Right cardiac atrium (tissue), 5 donors: ENCODE data around the gene SMIM13. TPM values are rescaled to one million over a fixed set of nuclear protein-coding genes. Genes with fewer than 3 reads are reported as not detected.

Source experiments
- ATAC-seq, 2 donors: fragments of 200-7000 bp; cut with Tn5 transposase; one replicate each; pipeline versions ENCODE4 v1.8.0 to v1.9.1; 2020; ENCODE audit warnings: moderate library complexity in 2 of 2, mild to moderate bottlenecking in 1 of 2
- DNase-seq, 3 donors: peaks; one replicate each; pipeline ENCODE4 v3.0.0-alpha.2; 2020
- H3K27ac ChIP-seq: one replicate; pipeline ENCODE4 v1.5.1; 2013; ENCODE audit warnings: mild to moderate bottlenecking, low read length, control low read depth, moderate library complexity
- H3K27me3 ChIP-seq: one replicate; pipeline ENCODE4 v1.6.1; 2013; ENCODE audit not compliant: control insufficient read depth, insufficient read depth
- H3K4me1 ChIP-seq: one replicate; pipeline ENCODE4 v1.6.1; 2013; ENCODE audit warnings: low read length; ENCODE audit not compliant: control insufficient read depth, insufficient read depth
- H3K4me3 ChIP-seq: one replicate; pipeline ENCODE4 v1.5.1; 2013; ENCODE audit warnings: low read length, control low read depth
- H3K9me3 ChIP-seq: one replicate; pipeline ENCODE4 v1.6.1; 2013; ENCODE audit warnings: low read length; ENCODE audit not compliant: control insufficient read depth
- WGBS: extraction: QIAGEN DNeasy Blood & Tissue Kit; methylation state at CpG from one replicate; pipeline ENCODE4 v1.1.7; 2013; 5-methylcytosine and 5-hydroxymethylcytosine counted together
- intact Hi-C, 4 donors: fragments of 100-400 bp; cut with DNase I; formaldehyde crosslinking; loops; one replicate each; pipeline versions ENCODE4 v1.11.0 to v1.14.0; 2022 to 2023
- polyA plus RNA-seq: library from polyadenylated mRNA; stranded (reverse); fragments of 200-250 nt; gene quantifications from one replicate; pipeline ENCODE4 v1.2.3, GENCODE V29; 2013
- total RNA-seq, 4 donors: library from RNA; stranded (reverse); fragmentation: NEBNext Ultra II Directional; extraction: Animal tissue kit (Norgen Biotek cat#: 25700); gene quantifications; one replicate each; pipeline ENCODE4 v1.2.1, GENCODE V29; 2021
- donor health status: healthy with polysubstance abuse.
- donor health status: DM: no; HTN: yes; CAD: no.
- donor health status: DM: no; HTN: no; CAD: no.
- donor health status: DM: no; HTN: yes; CAD: no; lungs with severe emphysema.
- donor health status: DM: yes; HTN: yes; CAD: no.

SMIM13 gene
- total and polyA plus RNA-seq, 5 donors: 8.1 to 14.5 (median 12.6) TPM

DNA sequence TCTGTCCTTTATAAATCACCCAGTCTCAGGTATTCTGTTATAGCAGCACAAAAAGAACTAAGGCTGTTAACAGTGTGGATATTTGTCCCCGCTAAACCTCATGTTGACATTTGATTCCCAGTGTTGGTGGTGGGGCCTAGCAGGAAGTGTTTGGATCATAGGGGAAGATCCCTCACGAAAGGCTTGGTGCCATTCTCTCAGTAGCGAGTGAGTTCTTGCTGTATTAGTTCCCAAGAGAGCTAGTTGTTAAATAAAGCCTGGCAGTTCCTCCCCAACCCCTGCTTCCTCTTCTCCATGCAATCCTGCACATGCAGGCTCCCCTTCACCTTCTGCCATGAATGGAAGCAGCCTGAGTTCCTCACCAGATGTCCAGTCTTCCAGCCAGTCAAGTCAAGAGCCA, 47.7 kb downstream of the SMIM13 start:
- intact Hi-C loops: loop anchor here in 1 of 4 donors (5.0 kb wide), 1 partner anchor 356 kb away; no protein-coding TSS in a partner anchor
- ATAC-seq: no peak

DNA sequence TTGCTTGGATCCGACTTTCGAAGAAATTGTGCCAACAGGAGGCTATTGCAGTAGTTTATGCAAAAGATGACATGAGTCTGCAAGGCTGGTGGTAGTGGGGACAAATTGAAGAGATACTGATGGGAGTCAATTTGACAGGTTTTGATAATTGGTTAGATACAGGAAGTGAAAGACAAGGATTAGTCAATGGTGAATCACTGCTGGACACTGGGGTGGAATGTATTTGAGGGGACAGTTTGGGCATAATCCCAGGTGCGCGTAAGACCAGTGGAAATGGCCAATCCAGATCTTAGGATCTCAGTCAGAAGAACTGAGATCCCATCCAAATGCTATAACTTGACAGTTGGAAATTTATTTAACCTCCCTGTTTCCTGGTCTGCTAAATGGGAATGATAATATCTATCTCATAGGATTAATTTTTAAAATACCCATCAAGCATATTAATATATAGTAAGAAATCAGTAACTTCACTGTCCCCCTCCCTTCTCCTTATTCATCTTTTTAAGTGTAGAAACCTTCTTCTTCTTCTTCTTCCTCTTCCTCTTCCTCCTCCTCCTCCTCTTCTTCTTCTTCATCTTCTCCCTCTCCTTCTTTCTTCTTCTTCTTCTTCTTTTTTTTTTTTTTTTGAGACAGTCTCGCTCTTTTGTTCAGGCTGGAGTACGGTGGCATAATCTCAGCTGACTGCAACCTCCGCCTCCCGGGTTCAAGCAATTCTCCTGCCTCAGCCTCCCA, 48.8 kb downstream of the SMIM13 start:
- intact Hi-C loops: loop anchor here in 1 of 4 donors (5.0 kb wide), 1 partner anchor 355 kb away; no protein-coding TSS in a partner anchor
- 97% methylated on average over 8 of the region's 8 CpGs for WGBS

More for the DNA sequence above, 47.7 kb downstream of the SMIM13 start:
- no peaks in the 10 kb centered on the region for H3K9me3 ChIP-seq
- H3K27me3 ChIP-seq: no peaks in the 10 kb centered on the region
- H3K4me1 ChIP-seq: no peaks in the 10 kb centered on the region
- DNase-seq: no peak
- H3K4me3 ChIP-seq: no peak overlapping the region
- no peak overlapping the region for H3K27ac ChIP-seq
- WGBS: 72% methylated on average over 3 of the region's 3 CpGs

DNA sequence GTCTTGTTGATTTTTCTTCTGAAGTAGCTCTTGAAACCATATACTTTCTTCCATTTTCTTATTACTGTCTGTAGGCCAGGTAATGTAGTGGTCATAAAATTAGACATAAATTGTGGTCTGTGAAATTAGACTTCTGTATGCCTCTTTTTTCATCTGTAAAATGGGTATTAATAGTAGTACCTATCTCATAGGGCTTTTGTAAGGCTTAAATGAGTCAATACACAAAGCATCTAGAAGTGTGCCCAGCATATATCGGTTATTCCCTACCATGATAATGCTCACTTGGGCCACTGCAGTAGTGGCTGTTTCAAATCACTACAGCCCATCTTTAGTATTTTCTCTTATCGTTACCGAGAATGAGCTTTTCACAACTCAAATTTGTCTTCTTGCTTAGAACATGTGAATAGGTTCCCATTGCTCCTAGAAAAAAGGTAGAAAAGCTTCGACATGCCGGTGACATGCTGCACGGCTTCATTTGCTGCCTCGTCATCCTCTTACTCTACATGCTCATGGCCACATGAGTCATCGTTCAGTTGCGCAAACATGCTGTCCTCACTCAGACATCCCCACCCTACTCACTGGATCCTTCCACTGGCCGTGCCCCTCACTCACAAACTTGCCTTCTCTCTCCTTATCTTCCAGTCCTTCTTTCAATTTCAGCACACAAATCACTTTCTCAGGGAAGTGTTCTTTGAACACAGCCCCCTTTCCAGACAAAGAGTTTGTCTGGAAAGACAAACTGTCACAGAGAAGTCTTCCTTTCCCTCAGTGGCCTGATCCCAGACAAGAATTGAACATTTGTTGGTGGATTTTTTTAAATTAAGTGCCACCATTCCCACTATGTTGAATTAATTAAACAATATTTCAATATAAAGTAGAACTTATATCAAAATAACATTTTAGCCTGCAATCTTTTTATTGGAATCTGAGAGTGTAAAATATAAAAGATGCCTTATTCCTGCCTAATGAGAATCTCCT, 50.0 kb downstream of the SMIM13 start:
- peak; percentile 78 to 84 for ATAC-seq
- DNase-seq: peak; percentile 73 to 85 (median 81)
- intact Hi-C loops: loop anchor here (2.0 to 5.0 kb wide), 2 partner anchors 353 to 354 kb away; no protein-coding TSS in a partner anchor
- Histone ChIP-seq H3K4me1 (no peaks in the 10 kb centered on the region), H3K9me3 (no peaks in the 10 kb centered on the region), H3K27ac (no peak overlapping the region), H3K27me3 (no peaks in the 10 kb centered on the region), H3K4me3 (no peak overlapping the region)
- 79% methylated on average over 10 of the region's 10 CpGs for WGBS

More for the DNA sequence above, 48.8 kb downstream of the SMIM13 start:
- no peak for DNase-seq
- Histone ChIP-seq H3K27ac (no peak overlapping the region), H3K4me3 (no peak overlapping the region), H3K27me3 (no peaks in the 10 kb centered on the region), H3K4me1 (no peaks in the 10 kb centered on the region), H3K9me3 (no peaks in the 10 kb centered on the region)
- no peak for ATAC-seq

DNA sequence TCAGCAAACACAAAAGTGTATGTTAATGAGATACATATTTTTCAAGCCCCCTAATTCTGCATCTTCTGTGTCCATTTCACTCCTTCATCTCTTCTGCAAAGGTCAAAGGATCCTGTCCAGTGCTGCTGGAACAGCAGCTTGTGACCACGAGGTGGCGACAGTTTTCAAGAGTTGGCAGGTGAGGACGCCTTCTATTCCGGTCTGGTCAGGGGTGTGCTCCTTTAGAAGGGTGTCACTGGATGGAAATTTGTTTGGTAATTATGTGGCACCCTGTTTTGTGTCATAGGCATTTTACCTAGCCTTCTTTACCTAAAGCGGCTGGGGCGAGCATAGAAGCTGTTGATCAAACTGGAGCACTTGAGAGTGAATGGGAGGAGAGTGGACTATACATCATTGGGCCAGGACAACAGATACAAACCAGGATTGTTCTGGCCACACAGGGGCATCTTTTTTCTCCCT, 50.8 kb downstream of the SMIM13 start:
- H3K27ac ChIP-seq: no peak overlapping the region
- intact Hi-C loops: loop anchor here (2.0 to 5.0 kb wide), 2 partner anchors 352 to 353 kb away; no protein-coding TSS in a partner anchor
- DNase-seq (peak; percentile 76 to 92 (median 87)), ATAC-seq (peak; percentile 91 to 92)
- H3K9me3 ChIP-seq: no peaks in the 10 kb centered on the region
- no peak overlapping the region for H3K4me3 ChIP-seq
- WGBS: 20% methylated on average over 6 of the region's 6 CpGs
- no peaks in the 10 kb centered on the region for H3K27me3 ChIP-seq
- no peaks in the 10 kb centered on the region for H3K4me1 ChIP-seq

DNA sequence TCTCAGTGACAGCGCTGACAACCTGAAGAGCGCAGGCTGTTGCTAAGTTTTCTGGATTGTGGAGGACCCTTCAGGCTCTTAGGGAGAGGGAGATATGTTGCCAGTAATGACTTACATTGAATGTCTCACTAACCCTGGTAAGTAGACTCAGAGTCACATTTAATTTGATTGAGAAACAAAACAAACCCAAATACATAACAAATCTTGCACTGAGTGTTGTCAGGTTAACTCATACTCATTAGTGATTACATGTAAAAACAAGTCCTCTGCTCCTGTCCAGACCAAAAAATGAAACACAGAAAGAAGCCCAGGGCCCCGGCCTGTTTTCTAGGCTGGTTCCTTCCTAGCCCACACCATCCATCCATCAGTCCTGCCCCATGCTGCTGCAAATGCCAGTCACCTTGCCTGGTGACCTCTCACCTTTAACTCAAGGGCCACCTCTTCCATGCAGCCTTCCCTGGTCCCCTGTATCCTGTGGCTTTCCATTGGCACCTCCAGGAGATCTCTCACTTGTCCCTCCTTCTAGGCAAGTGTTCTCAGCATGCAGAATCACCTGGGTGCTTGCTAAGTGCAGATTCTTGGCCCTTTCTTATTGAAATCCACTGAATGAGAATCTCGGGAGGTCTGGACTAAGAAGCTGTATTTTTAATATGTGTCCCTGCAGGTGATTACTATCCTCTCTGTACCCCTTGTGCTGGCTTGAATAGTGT, 52.6 kb downstream of the SMIM13 start:
- Histone ChIP-seq H3K9me3 (no peaks in the 10 kb centered on the region), H3K27me3 (no peaks in the 10 kb centered on the region), H3K4me3 (no peak overlapping the region), H3K4me1 (no peaks in the 10 kb centered on the region), H3K27ac (no peak overlapping the region)
- WGBS: 95% methylated on average over 4 of the region's 4 CpGs
- intact Hi-C loops: no loop called here
- DNase-seq (no peak), ATAC-seq (no peak)

DNA sequence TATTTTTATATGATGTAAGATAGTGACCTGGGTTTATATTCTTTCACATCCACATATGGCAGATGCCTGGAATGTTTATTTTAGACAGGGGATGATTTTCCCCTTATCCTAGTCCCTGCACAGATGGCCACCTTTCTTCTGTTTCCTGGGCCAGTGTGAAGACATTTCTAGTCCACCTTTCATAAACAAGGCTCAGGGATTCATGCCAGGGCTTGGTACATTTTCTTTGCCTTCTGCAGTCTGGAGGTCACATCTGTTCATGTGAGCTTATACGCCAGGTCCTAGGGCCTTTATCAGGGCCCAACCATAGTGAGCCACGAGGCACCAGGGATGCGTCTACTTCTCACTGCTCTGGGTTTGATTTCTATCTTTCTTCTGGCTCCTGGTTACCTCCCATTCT, 55.9 kb downstream of the SMIM13 start:
- intact Hi-C loops: no loop called here
- WGBS: 97% methylated on average over 3 of the region's 3 CpGs
- no peaks in the 10 kb centered on the region for H3K27me3 ChIP-seq
- DNase-seq (no peak), ATAC-seq (no peak)
- no peak overlapping the region for H3K4me3 ChIP-seq
- H3K27ac ChIP-seq: no peak overlapping the region
- H3K9me3 ChIP-seq: no peaks in the 10 kb centered on the region
- H3K4me1 ChIP-seq: no peaks in the 10 kb centered on the region

DNA sequence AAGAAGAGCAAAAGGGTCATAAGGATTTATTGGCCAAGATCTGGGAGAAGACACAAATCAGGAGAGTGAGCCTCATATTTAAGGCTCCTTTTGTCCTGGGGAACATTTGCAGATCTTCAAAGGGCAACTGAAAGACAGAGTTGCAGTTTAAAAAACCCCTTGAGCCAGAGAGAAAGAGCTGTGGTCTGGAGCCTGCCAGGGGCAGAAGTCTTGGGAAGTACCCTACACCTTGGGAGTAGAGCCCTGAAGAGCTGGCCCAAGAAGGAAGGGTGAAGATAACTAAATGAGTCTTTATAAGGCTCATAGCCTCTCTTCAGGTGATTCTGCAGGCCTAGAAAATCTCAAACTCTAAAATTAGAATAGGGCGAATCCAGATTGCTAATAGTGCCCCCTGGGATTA, 57.9 kb downstream of the SMIM13 start:
- Histone ChIP-seq H3K27ac (no peak overlapping the region), H3K27me3 (no peaks in the 10 kb centered on the region), H3K4me3 (no peak overlapping the region), H3K4me1 (no peaks in the 10 kb centered on the region), H3K9me3 (no peaks in the 10 kb centered on the region)
- DNase-seq (no peak), ATAC-seq (no peak)
- intact Hi-C loops: no loop called here
- 95% methylated on average over 1 of the region's 1 CpG for WGBS

DNA sequence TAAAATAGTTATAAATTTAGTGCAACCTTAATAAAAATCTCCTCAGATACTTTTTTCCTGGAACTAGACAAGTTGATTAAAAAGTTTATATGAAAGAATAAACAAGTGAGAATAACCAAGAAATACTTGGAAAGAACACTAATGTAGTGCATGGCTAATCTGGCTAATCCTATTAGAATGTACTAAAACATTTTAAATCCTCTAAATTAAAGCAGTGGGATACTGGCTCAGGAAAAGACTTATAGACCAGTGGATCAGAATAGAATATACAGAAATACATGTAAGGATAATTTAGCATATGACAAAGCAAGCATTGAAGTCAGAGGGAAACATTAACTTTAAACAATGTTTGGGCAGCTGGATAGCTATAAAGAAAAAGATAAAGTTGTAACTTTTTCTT, 58.9 kb downstream of the SMIM13 start:
- Histone ChIP-seq H3K27ac (no peak overlapping the region), H3K27me3 (no peaks in the 10 kb centered on the region), H3K9me3 (no peaks in the 10 kb centered on the region), H3K4me1 (no peaks in the 10 kb centered on the region), H3K4me3 (no peak overlapping the region)
- intact Hi-C loops: no loop called here
- no peak for ATAC-seq
- no peak for DNase-seq

DNA sequence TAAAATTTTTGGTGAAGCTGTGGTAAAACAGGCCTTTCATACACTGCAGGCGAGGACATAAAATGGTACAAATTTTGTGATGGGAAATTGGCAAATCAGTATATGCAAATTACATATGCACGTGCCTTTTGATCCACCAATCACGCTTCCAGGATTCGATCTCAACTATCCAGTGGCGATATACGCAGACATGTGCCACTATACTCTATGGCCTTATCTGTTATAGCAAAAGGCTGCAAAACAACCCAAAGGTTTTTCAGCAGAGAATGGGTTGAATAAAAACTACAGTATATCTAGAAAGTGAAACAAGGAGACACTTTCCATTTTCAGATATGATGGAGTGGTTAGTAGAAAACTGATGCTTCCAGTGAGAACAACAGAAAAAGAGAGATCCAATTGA, 59.8 kb downstream of the SMIM13 start:
- intact Hi-C loops: no loop called here
- H3K27me3 ChIP-seq: no peaks in the 10 kb centered on the region
- no peak overlapping the region for H3K4me3 ChIP-seq
- no peak overlapping the region for H3K27ac ChIP-seq
- no peaks in the 10 kb centered on the region for H3K4me1 ChIP-seq
- 98% methylated on average over 6 of the region's 6 CpGs for WGBS
- DNase-seq: no peak
- H3K9me3 ChIP-seq: no peaks in the 10 kb centered on the region
- ATAC-seq: no peak

DNA sequence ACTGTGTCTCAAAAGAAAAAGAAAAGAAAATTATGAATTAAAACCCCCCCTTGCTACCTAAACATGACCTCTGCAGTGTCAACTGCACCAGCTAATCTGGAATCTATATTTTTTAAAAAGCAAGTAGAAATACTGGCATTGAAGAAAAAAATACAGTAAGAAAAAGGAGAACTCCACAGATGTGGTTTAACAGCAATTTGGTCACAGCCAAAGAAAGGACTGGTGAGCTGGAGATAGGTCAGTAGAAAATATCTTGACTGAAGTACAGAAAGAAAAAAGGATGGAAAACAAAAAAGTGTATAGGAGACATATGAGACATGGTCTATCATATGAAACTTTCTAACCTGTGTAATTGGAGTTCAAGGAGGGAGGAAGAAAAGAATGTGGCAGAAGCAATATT, 62.0 kb downstream of the SMIM13 start:
- intact Hi-C loops: no loop called here
- Histone ChIP-seq H3K27me3 (no peaks in the 10 kb centered on the region), H3K4me1 (no peaks in the 10 kb centered on the region), H3K9me3 (no peaks in the 10 kb centered on the region), H3K4me3 (no peak overlapping the region), H3K27ac (no peak overlapping the region)
- DNase-seq (no peak), ATAC-seq (no peak)
